K562 (cell line): Measurements from ENCODE around the gene VIPR2. TPM values are rescaled to one million over a fixed set of nuclear protein-coding genes. Genes with fewer than 3 reads are reported as not detected.

Source experiments
- GABPA ChIP-seq: fragments of 200-800 bp; sonication (Bioruptor generic); conservative IDR thresholded peaks from 2 replicates; pipeline ENCODE4 v1.6.1; 2016; ENCODE audit warnings: low read depth, missing genetic modification characterization, missing compliant biosample characterization
- HDAC8 ChIP-seq: fragments of 450-650 bp; IDR thresholded peaks from 2 replicates; pipeline ENCODE4 v1.6.1; 2016; ENCODE audit warnings: mild to moderate bottlenecking, missing genetic modification characterization, moderate library complexity, missing compliant biosample characterization
- IFI16 ChIP-seq: fragments of 250-450 bp; sonication (Bioruptor Pico); IDR thresholded peaks from 2 replicates; pipeline ENCODE4 v2.1.2; 2022; ENCODE audit warnings: mild to moderate bottlenecking, inconsistent platforms
- NCOR1 ChIP-seq: fragments of 450-650 bp; IDR thresholded peaks from 2 replicates; pipeline ENCODE4 v1.6.1; 2016; ENCODE audit warnings: mild to moderate bottlenecking, moderate library complexity
- NR2C1 ChIP-seq, 2 experiments: fragments of 450-650 bp; IDR thresholded peaks; 2 replicates each; pipeline ENCODE4 v1.6.1; 2017; ENCODE audit warnings: mild to moderate bottlenecking in 2 of 2, antibody characterized with exemption in 1 of 2, inconsistent platforms in 1 of 2, missing compliant biosample characterization in 1 of 2, missing genetic modification characterization in 1 of 2
- POLR3G ChIP-seq: IDR thresholded peaks from 2 replicates; pipeline ENCODE4 v1.6.1; 2011; ENCODE audit not compliant: insufficient read length, insufficient replicate concordance; ENCODE audit errors: extremely low read depth
- PURB ChIP-seq: sonication (generic); formaldehyde crosslinking; IDR thresholded peaks from 2 replicates; pipeline ENCODE4 v1.9.0; 2021; ENCODE audit warnings: low read depth, mild to moderate bottlenecking, missing genetic modification reagents
- STAT6 ChIP-seq: sonication (generic); formaldehyde crosslinking; IDR thresholded peaks from 2 replicates; pipeline ENCODE4 v1.8.1; 2023; ENCODE audit warnings: mild to moderate bottlenecking, missing genetic modification reagents
- ZBTB9 ChIP-seq: fragments of 450-650 bp; formaldehyde crosslinking; IDR thresholded peaks from 2 replicates; pipeline ENCODE4 v1.4.0; 2020; ENCODE audit warnings: mild to moderate bottlenecking, moderate library complexity
- ZNF311 ChIP-seq: fragments of 250-450 bp; sonication (Bioruptor Pico); IDR thresholded peaks from 2 replicates; pipeline ENCODE4 v1.4.0; 2020; ENCODE audit warnings: mild to moderate bottlenecking, moderate library complexity
- ZNF316 ChIP-seq: fragments of 450-650 bp; IDR thresholded peaks from 2 replicates; pipeline ENCODE4 v1.6.1; 2016
- ZNF431 ChIP-seq: sonication (generic); formaldehyde crosslinking; IDR thresholded peaks from 2 replicates; pipeline ENCODE4 v1.8.0; 2022; ENCODE audit warnings: mild to moderate bottlenecking, missing genetic modification reagents
- ZNF592 ChIP-seq: fragments of 450-650 bp; IDR thresholded peaks from 2 replicates; pipeline ENCODE4 v1.6.1; 2017; ENCODE audit warnings: antibody characterized with exemption, mild to moderate bottlenecking
- ZNF696 ChIP-seq: fragments of 250-450 bp; sonication (Bioruptor Pico); conservative IDR thresholded peaks from 2 replicates; pipeline ENCODE4 v1.4.0; 2020; ENCODE audit warnings: mild to moderate bottlenecking, moderate library complexity
- polyA plus RNA-seq, 8 experiments: library from polyadenylated mRNA; depleted of rRNA in 4 of 8; stranded (reverse) in 5 of 8; unstranded in 3 of 8; fragments of >200 nt; fragmentation: Nextera tagmentation in 2 of 8; fragmentation: Illumina TruSeq in 1 of 8; extraction: Ambion mirVana in 2 of 8; extraction: Trizol in 1 of 8; gene quantifications; 2 replicates each; pipeline versions ENCODE4 v1.2.1 to v1.2.3, GENCODE V29; 2011 to 2014; ENCODE audit warnings: inconsistent platforms in 1 of 8, missing spikeins in 1 of 8
- total RNA-seq, 7 experiments: library from RNA; depleted of rRNA in 6 of 7; stranded (reverse); fragments of >200 nt in 6 of 7; fragmentation: Illumina TruSeq in 2 of 7; extraction: Trizol in 2 of 7; gene quantifications; 2 replicates each; pipeline versions ENCODE4 v1.2.1 to v1.2.3, GENCODE V29; 2011 to 2021; ENCODE audit warnings: low replicate concordance in 1 of 7
- TF ChIP-seq, protein P1 (sequence below): sonication (generic); formaldehyde crosslinking; IDR thresholded peaks from 2 replicates; pipeline ENCODE4 v1.5.0; 2020; ENCODE audit warnings: missing genetic modification reagents
- TF ChIP-seq, protein P2 (sequence below): sonication (generic); formaldehyde crosslinking; IDR thresholded peaks from 2 replicates; pipeline ENCODE4 v1.8.0; 2022; ENCODE audit warnings: mild to moderate bottlenecking, missing genetic modification reagents, borderline replicate concordance

The VIPR2 gene
- total and polyA plus RNA-seq, 9 of the 15 experiments (the other 6 are each of a cell fraction or from before 2014, with no cell fraction given): 0.04 TPM; not detected in 8

GRCh38 chr7:159006610-159007130 is 138.0 kb downstream of the VIPR2 start (continued):
- TF ChIP-seq, protein P1, sequence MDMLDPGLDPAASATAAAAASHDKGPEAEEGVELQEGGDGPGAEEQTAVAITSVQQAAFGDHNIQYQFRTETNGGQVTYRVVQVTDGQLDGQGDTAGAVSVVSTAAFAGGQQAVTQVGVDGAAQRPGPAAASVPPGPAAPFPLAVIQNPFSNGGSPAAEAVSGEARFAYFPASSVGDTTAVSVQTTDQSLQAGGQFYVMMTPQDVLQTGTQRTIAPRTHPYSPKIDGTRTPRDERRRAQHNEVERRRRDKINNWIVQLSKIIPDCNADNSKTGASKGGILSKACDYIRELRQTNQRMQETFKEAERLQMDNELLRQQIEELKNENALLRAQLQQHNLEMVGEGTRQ (CRISPR knock-in tag): peak; percentile 68
- TF ChIP-seq ZNF316 (peak; percentile 40), POLR3G (no peak), PURB (CRISPR knock-in tag) (no peak), ZNF311 (0 out of 2 replicates have a peak, but pooled peaks have one; percentile 24), GABPA (tag) (peak; percentile 47; the same call in 1 of the 2 replicates), ZNF431 (CRISPR knock-in tag) (peak; percentile 41; the same call in 1 of the 2 replicates), ZNF592 (peak; percentile 96), NCOR1 (peak; percentile 22; the same call in 1 of the 2 replicates), HDAC8 (tag) (0 out of 2 replicates have a peak, but pooled peaks have one; percentile 48), IFI16 (peak; percentile 41; the same call in 1 of the 2 replicates), STAT6 (CRISPR knock-in tag) (peak; percentile 34; the same call in 1 of the 2 replicates), ZBTB9 (CRISPR knock-in tag) (0 out of 2 replicates have a peak, but pooled peaks have one; percentile 52), NR2C1 (IDR thresholded peaks at IDR 0.05) (no peak), NR2C1 (tag; IDR thresholded peaks at IDR 0.05) (peak; percentile 47; the same call in 1 of the 2 replicates), ZNF696 (no peak)
- TF ChIP-seq, protein P2, sequence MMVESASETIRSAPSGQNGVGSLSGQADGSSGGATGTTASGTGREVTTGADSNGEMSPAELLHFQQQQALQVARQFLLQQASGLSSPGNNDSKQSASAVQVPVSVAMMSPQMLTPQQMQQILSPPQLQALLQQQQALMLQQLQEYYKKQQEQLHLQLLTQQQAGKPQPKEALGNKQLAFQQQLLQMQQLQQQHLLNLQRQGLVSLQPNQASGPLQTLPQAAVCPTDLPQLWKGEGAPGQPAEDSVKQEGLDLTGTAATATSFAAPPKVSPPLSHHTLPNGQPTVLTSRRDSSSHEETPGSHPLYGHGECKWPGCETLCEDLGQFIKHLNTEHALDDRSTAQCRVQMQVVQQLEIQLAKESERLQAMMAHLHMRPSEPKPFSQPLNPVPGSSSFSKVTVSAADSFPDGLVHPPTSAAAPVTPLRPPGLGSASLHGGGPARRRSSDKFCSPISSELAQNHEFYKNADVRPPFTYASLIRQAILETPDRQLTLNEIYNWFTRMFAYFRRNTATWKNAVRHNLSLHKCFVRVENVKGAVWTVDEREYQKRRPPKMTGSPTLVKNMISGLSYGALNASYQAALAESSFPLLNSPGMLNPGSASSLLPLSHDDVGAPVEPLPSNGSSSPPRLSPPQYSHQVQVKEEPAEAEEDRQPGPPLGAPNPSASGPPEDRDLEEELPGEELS (CRISPR knock-in tag): 0 out of 2 replicates have a peak, but pooled peaks have one; percentile 42
